Activated naive CD8-positive, alpha-beta T cell (primary cell): ENCODE measurements around the gene CCND1.

Experiments used
- H3K27ac Mint-ChIP-seq: one replicate; pipeline ENCODE4 v1.8.0; 2021; ENCODE audit warnings: mixed read lengths
- H3K27me3 Mint-ChIP-seq: one replicate; pipeline ENCODE4 v1.8.0; 2021; ENCODE audit warnings: mixed read lengths
- H3K36me3 Mint-ChIP-seq: one replicate; pipeline ENCODE4 v1.8.0; 2021; ENCODE audit warnings: mixed read lengths
- H3K4me1 Mint-ChIP-seq: one replicate; pipeline ENCODE4 v1.8.0; 2021; ENCODE audit warnings: low read depth, mixed read lengths
- H3K4me3 Mint-ChIP-seq: one replicate; pipeline ENCODE4 v1.8.0; 2021; ENCODE audit warnings: mild to moderate bottlenecking, mixed read lengths
- H3K9me3 Mint-ChIP-seq: one replicate; pipeline ENCODE4 v1.8.0; 2021; ENCODE audit warnings: low read depth, mixed read lengths

Gene CCND1

DNA sequence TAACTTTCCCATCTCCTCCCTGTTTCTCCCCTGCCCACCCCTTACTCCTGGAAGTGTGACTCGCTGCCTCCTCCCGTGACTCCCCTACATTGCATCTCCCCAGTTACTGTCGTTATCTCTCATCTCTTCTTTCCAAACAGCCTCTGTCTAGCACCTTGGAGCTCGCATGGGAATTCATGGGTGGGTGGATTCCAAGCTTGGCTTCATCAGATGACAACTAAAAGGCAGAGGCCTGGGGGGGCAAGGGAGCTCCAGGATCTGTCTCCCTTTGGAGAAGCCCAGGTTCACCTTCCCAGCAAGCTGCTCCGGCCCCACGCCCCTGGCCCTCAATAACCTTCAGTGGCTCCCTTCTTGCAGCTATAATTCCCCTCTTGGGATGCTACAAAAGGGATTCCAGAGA is 6.9 kb upstream of the CCND1 start:
- H3K27me3 Mint-ChIP-seq: peaks cover 12% of the 10 kb centered on the region
- peaks cover 6% of the 10 kb centered on the region for H3K36me3 Mint-ChIP-seq
- peaks cover 9% of the 10 kb centered on the region for H3K4me1 Mint-ChIP-seq
- H3K9me3 Mint-ChIP-seq: peaks cover 5% of the 10 kb centered on the region
- no peak overlapping the region for H3K27ac Mint-ChIP-seq
- H3K4me3 Mint-ChIP-seq: no peak overlapping the region

DNA sequence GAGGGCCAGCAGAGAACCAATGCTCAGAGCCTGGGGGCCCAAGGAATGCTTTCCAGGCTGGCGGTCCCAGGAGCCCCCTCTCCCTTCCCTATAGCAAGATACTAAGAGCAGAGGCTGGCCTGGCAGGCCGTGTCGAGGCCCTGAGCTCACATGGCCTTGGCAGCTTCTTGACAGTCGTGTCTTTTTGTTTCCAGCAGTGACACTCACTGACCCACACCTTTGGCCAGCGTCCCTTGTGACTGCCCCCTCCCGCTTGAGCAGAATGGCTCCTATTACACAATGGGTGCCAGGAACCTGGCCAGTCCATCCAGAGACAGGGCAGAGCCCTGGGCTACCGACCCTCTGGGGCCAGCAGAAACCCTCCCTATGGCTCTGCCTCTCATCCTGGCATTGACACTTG is 6.4 kb upstream of the CCND1 start:
- H3K4me3 Mint-ChIP-seq: no peak overlapping the region
- H3K27ac Mint-ChIP-seq: no peak overlapping the region
- H3K27me3 Mint-ChIP-seq: peaks cover 10% of the 10 kb centered on the region
- peaks cover 5% of the 10 kb centered on the region for H3K9me3 Mint-ChIP-seq
- H3K4me1 Mint-ChIP-seq: peaks cover 11% of the 10 kb centered on the region
- peaks cover 4% of the 10 kb centered on the region for H3K36me3 Mint-ChIP-seq

DNA sequence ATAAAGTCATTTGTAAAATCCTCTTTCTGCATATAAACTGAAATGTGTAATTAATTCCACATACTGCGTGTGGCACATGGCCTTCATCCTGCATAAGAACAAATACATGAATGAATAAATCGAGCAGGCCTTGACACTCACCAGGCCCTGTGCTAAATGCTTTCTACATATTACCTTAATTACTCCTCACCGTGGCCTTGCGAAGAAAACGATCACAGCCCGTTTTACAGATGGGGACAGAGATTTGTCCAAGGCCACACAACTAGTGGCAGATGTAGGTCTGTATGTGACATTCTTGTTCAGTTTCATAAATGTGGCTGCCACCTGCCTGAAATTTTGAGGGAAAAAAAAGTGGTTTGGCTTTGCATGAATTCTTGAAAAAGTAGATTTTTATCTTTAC is 5.8 kb upstream of the CCND1 start:
- H3K27ac Mint-ChIP-seq: no peak overlapping the region
- H3K4me3 Mint-ChIP-seq: no peak overlapping the region
- peaks cover 17% of the 10 kb centered on the region for H3K4me1 Mint-ChIP-seq
- H3K27me3 Mint-ChIP-seq: peaks cover 8% of the 10 kb centered on the region
- no peaks in the 10 kb centered on the region for H3K9me3 Mint-ChIP-seq
- no peaks in the 10 kb centered on the region for H3K36me3 Mint-ChIP-seq

DNA sequence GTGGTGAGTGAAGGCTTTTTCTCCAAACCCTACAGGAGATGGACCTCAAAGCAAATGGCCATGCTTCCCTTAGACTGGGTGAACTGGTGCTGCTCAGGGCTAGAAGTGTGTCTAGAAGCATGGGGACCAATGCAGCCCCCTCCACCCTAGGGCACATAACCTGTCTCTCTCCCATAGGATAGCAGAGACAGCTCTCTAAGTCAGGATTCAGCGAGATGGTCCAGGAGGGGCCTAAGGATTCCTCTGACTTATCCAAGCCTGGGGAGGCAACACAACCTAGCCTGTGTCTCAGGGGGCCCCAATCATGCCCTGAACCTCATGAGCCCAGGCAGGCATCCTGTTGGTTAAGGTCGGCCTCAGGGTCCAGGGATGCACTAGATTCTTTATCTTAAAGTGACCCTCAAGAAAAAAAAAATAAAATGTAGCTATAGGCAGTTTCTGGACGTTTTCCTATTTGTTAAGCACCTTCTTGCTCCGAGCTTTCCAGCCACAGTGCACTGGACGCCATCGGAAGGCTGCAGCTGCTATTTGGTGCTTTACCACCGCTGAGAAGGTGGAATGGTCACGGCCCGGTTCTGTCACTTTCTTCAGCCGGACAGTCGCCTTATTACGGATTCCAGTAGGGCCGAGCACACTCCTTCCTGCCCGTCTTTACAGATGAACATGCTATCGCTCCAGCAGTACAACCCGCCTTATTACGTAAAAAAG is 5.0 kb upstream of the CCND1 start:
- Mint-ChIP-seq H3K36me3 (no peaks in the 10 kb centered on the region), H3K27ac (no peak overlapping the region), H3K4me3 (no peak overlapping the region), H3K4me1 (peaks cover 22% of the 10 kb centered on the region), H3K9me3 (no peaks in the 10 kb centered on the region), H3K27me3 (peaks cover 11% of the 10 kb centered on the region)

DNA sequence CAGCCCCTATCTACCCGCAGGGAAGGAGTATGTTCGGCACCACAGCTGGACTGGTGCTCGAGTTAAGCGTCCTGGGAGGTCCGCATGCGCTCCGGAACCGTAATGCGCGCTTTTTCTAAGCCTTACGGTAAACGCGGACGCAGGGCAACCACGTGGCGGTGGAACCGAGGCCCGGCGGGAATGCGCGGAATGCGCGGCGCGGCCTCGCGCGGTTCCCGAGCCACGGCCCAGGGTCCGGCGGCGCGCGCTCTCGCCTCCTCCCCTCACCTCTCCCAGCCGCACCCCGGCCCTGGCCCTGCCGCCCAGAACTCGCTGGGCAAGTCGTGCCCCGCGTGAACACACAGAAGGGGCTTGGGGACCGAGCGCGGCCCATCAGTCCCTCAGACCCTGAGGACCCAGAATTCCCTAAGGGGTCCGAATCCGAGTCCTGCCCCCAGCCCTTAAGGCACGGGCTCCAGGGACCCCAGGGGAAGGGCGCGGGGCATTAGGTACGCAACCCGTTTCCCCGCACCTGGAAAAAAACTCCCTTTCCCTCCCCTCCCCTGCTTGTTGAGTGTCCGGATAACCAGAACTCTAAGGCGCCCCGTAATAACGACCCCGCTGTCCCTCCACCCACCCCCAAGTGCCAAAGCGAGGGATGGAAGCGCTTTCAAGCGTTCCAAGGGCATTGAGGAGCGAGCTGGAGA is 4.3 kb upstream of the CCND1 start:
- Mint-ChIP-seq H3K4me3 (peak overlapping the region; percentile 34), H3K4me1 (peaks cover 26% of the 10 kb centered on the region)

DNA sequence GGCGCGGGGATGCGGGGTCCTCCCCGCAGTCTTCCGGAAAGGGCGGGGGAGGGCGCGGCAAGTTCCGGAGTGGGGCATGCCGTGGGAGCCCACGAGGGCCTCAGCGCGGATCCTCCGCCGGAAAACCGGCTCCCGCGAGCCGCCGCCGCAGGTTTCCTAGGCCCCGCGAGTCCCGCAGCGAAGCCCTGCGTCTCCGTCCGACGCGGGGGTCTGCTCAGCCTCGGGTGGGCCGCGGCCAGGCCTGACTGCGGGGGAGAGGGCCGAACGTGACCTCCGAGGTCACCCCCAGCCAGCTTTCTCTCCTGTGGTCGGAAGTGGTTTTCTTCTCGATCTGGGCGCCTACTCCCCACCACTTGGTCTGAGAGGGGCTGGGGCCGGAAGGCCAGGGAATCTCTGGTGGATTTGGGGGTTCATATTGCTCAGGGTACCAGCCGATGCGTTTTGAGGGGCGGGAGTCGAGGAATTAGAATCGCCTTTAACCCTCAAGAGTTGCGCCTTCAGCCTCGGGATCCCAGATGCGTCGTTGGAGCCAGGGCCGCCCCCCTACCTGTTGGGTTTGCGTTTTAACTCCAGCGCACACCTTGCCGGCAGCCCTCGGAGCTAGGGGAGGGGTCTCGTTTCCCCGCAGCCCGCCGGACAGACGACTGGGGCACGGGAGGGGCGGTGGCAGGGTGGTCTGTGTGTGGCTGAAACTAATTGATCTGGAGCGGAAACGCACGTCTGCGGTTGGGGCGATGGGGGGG is 3.6 kb upstream of the CCND1 start:
- H3K36me3 Mint-ChIP-seq: no peaks in the 10 kb centered on the region
- H3K27me3 Mint-ChIP-seq: peaks cover 11% of the 10 kb centered on the region
- peaks cover 26% of the 10 kb centered on the region for H3K4me1 Mint-ChIP-seq
- H3K4me3 Mint-ChIP-seq: peak overlapping the region; percentile 63
- H3K9me3 Mint-ChIP-seq: no peaks in the 10 kb centered on the region
- H3K27ac Mint-ChIP-seq: no peak overlapping the region

More for the DNA sequence above, 4.3 kb upstream of the CCND1 start:
- no peak overlapping the region for H3K27ac Mint-ChIP-seq
- no peaks in the 10 kb centered on the region for H3K9me3 Mint-ChIP-seq
- H3K36me3 Mint-ChIP-seq: no peaks in the 10 kb centered on the region
- H3K27me3 Mint-ChIP-seq: peaks cover 11% of the 10 kb centered on the region

DNA sequence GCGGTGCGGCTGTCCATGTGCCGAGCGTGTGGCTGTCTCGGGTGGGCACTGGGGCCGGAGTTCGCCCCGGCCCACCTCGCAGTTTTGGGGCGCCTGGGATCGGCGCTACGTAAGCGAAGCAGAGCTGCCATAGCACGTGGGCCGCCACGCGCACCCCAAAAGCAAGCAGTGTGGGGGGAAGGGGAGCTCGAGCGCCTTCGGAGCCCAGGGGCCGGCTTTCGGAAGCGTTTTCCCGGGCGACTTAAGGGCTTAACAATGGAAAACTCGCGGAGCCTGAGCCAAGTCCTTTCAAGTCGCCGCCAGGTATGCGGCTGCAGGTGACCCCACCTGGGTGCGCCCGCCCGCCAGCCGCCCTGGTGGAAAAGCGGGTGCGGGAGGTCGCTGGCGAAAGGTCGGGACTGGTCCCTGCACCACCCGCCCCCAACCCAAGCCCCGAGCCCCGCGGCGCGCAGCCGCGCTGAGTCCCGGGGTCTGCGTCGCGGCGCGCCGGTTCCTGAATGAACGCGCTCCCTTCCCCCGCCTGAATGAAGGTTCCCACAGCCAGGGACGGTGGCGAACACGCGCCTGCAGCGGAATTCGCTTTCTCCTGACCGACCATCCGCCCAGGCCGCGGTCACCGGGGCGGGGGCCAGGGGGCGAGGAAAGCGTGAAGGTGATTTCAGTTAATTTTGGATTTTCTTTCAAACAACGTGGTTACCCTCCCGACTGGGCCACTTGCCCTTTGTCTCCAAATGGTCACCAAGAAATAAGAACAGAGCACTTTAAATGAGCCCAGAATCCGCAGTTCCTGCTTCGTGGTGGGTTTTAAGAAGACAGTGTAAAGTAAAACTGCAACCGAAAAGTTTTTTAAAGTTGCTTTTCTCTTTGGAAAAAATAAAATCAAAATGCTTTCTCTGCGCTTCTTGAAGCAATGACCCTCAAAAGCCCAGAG is 2.8 kb upstream of the CCND1 start:
- peaks cover 9% of the 10 kb centered on the region for H3K27me3 Mint-ChIP-seq
- H3K36me3 Mint-ChIP-seq: no peaks in the 10 kb centered on the region
- H3K27ac Mint-ChIP-seq: no peak overlapping the region
- peaks cover 26% of the 10 kb centered on the region for H3K4me1 Mint-ChIP-seq
- peak overlapping the region; percentile 67 for H3K4me3 Mint-ChIP-seq
- no peaks in the 10 kb centered on the region for H3K9me3 Mint-ChIP-seq

DNA sequence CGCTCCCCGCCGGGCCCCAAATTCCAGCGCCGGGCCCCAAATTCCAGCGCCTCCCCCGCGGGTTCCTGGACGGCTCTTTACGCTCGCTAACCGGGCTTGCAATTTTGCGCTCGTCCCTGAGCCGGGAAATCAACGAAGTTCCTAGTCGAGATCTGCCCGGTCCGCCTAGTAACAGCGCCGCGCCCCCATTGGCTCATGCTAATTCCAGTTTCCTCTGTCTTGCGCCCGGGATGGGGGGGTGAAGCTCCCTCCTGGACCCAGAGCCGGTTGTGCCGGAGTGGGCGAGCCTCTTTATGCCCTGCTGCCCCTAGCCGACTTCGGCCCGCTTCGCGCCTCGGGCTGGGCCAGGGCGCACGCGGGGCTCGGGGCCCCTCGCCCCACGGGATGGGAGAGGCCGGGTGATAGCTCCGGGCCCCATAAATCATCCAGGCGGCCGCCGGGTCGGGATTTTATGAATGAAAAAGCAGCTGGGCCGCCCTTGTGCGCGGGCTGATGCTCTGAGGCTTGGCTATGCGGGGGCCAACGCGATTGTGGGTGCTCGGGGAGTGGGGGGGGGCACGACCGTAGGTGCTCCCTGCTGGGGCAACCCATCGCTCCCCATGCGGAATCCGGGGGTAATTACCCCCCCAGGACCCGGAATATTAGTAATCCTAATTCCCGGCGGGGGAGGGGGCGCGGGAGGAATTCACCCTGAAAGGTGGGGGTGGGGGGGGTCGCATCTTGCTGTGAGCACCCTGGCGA is 1.8 kb upstream of the CCND1 start:
- H3K4me3 Mint-ChIP-seq: peak overlapping the region; percentile 47
- peaks cover 7% of the 10 kb centered on the region for H3K27me3 Mint-ChIP-seq
- H3K36me3 Mint-ChIP-seq: no peaks in the 10 kb centered on the region
- no peak overlapping the region for H3K27ac Mint-ChIP-seq
- H3K4me1 Mint-ChIP-seq: peaks cover 26% of the 10 kb centered on the region
- H3K9me3 Mint-ChIP-seq: no peaks in the 10 kb centered on the region

DNA sequence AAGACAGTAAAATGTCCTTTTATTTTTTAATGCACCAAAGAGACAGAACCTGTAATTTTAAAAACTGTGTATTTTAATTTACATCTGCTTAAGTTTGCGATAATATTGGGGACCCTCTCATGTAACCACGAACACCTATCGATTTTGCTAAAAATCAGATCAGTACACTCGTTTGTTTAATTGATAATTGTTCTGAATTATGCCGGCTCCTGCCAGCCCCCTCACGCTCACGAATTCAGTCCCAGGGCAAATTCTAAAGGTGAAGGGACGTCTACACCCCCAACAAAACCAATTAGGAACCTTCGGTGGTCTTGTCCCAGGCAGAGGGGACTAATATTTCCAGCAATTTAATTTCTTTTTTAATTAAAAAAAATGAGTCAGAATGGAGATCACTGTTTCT is 1.1 kb upstream of the CCND1 start:
- Mint-ChIP-seq H3K27me3 (peaks cover 7% of the 10 kb centered on the region), H3K9me3 (no peaks in the 10 kb centered on the region), H3K4me1 (peaks cover 26% of the 10 kb centered on the region), H3K36me3 (no peaks in the 10 kb centered on the region), H3K27ac (no peak overlapping the region), H3K4me3 (peak overlapping the region; percentile 74)

DNA sequence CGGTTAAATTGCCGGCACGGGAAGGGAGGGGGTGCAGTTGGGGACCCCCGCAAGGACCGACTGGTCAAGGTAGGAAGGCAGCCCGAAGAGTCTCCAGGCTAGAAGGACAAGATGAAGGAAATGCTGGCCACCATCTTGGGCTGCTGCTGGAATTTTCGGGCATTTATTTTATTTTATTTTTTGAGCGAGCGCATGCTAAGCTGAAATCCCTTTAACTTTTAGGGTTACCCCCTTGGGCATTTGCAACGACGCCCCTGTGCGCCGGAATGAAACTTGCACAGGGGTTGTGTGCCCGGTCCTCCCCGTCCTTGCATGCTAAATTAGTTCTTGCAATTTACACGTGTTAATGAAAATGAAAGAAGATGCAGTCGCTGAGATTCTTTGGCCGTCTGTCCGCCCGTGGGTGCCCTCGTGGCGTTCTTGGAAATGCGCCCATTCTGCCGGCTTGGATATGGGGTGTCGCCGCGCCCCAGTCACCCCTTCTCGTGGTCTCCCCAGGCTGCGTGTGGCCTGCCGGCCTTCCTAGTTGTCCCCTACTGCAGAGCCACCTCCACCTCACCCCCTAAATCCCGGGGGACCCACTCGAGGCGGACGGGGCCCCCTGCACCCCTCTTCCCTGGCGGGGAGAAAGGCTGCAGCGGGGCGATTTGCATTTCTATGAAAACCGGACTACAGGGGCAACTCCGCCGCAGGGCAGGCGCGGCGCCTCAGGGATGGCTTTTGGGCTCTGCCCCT is 529 bp upstream of the CCND1 start:
- H3K9me3 Mint-ChIP-seq: no peaks in the 10 kb centered on the region
- H3K4me3 Mint-ChIP-seq: peak overlapping the region; percentile 74
- peaks cover 7% of the 10 kb centered on the region for H3K27me3 Mint-ChIP-seq
- no peak overlapping the region for H3K27ac Mint-ChIP-seq
- no peaks in the 10 kb centered on the region for H3K36me3 Mint-ChIP-seq
- peaks cover 26% of the 10 kb centered on the region for H3K4me1 Mint-ChIP-seq

DNA sequence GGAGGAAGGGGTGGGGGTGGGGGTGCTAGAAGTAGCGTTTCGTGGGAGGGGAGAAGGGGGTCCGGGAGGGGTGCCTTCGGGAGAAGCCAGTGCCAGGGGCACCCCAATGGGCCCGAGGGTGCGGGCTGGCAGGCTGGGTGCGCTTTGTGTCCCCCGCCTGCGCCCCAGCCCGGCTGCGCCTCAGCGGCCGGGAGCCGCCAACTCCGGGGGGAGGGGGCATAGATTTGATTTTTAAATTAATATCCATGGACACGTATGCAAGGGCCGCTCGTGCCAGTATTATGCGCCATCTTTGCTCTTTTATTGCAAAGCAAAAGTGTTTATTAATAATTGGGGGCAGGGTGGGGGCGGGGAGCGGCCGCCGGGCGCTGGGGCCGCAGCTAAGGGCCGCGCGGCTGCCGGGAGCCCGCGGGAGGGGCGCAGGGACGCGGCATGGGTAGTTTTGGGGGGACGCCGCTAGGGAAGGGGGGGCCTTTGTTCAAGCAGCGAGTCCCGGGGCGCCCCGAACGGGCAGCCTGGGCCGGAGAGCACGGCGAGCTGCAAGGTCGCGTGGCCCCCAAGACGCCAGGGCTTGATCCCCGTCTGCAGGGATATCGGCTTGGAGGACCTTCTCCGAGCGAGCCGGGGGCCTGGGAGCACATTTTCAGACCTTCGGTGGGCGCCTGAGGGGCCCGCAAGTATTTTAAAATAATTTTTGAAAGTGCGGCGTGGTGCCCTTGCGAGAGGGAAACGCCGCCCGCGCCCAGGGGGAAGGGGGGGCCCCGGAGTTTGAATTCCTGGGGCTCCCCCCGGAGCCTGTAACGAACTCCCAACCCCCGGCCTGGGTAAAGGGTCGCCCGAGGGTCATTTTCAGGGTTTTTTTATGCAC is 959 bp downstream of the CCND1 start:
- no peaks in the 10 kb centered on the region for H3K9me3 Mint-ChIP-seq
- H3K36me3 Mint-ChIP-seq: no peaks in the 10 kb centered on the region
- no peak overlapping the region for H3K27ac Mint-ChIP-seq
- peaks cover 5% of the 10 kb centered on the region for H3K27me3 Mint-ChIP-seq
- peak overlapping the region; percentile 90 for H3K4me3 Mint-ChIP-seq
- H3K4me1 Mint-ChIP-seq: peaks cover 24% of the 10 kb centered on the region

DNA sequence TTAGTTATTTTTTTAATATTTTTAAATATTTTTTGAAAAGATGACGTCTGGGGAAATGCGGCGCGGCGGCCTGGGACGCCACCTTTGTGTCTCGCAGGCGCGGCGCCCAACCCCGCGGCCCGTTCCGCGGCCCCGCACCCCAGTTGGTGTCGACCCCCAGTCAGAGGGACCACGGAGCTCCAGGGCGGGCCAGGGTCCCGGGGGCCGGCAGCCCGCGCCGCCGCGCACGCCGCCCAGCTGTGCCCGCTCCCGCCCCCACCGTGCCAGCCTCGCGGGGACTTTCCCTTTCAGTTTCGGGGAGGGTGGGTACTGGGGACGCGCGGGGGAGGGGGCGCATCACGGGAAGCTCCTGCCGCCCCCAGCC is 1.6 kb downstream of the CCND1 start:
- peaks cover 22% of the 10 kb centered on the region for H3K4me1 Mint-ChIP-seq
- H3K4me3 Mint-ChIP-seq: no peak overlapping the region
- H3K27ac Mint-ChIP-seq: no peak overlapping the region
- H3K27me3 Mint-ChIP-seq: peaks cover 5% of the 10 kb centered on the region
- H3K9me3 Mint-ChIP-seq: no peaks in the 10 kb centered on the region
- H3K36me3 Mint-ChIP-seq: no peaks in the 10 kb centered on the region
